ENCODE data around the gene EEPD1. TPM values are rescaled to one million over a fixed set of nuclear protein-coding genes. Genes with fewer than 3 reads are reported as not detected.
"Not testable (repeated sequence)": the region's sequence is repeated elsewhere in the genome, so short reads cannot be mapped to it uniquely, and the experiment has no call there.

EEPD1 gene
- polyA plus RNA-seq, 1 experiment = 2.5 TPM

DNA sequence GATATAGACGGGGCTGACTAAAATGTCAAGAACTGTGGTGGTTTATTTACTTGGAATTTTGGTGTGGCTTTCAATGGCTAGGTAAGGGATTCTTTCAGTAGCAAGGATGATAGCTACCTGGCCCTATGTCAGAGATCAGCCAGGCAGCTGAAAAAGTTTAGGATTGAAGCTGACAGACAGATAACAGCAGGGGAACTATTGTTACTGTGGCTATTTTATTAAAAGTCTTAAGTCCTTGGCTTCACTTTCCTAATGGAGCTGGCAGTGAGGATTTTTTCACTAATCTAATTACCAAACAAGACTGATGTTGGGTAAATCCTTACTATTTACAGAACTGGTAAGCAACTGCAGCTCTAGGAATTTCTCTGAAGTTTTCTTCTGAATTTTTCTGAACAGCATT is 164.2 kb downstream of the EEPD1 start:
- Histone ChIP-seq H3K36me3 (ENCODE audit: control insufficient read depth, insufficient read depth, low read length) (no peaks in the 10 kb centered on the region), H3K27me3 (ENCODE audit: control insufficient read depth, insufficient read depth, low read length) (peaks cover 2% of the 10 kb centered on the region; the same call in 1 of the 2 replicates), H3K4me3 (ENCODE audit: low read depth, low read length) (no peak overlapping the region)
- TF ChIP-seq, protein P1, sequence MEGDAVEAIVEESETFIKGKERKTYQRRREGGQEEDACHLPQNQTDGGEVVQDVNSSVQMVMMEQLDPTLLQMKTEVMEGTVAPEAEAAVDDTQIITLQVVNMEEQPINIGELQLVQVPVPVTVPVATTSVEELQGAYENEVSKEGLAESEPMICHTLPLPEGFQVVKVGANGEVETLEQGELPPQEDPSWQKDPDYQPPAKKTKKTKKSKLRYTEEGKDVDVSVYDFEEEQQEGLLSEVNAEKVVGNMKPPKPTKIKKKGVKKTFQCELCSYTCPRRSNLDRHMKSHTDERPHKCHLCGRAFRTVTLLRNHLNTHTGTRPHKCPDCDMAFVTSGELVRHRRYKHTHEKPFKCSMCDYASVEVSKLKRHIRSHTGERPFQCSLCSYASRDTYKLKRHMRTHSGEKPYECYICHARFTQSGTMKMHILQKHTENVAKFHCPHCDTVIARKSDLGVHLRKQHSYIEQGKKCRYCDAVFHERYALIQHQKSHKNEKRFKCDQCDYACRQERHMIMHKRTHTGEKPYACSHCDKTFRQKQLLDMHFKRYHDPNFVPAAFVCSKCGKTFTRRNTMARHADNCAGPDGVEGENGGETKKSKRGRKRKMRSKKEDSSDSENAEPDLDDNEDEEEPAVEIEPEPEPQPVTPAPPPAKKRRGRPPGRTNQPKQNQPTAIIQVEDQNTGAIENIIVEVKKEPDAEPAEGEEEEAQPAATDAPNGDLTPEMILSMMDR (IDR thresholded peaks at IDR 0.05; ENCODE audit: insufficient read depth, low read depth, low read length) = no peak
- DNase-seq (ENCODE audit: low read depth) = no peak
- ChIA-PET CTCF (interaction anchor here (1.3 to 5.7 kb wide), 7 partner anchors 9 to 408 kb away, joined by 3 to 104 read pairs (median 20); no protein-coding TSS in a partner anchor), POLR2A (no interaction called here)

DNA sequence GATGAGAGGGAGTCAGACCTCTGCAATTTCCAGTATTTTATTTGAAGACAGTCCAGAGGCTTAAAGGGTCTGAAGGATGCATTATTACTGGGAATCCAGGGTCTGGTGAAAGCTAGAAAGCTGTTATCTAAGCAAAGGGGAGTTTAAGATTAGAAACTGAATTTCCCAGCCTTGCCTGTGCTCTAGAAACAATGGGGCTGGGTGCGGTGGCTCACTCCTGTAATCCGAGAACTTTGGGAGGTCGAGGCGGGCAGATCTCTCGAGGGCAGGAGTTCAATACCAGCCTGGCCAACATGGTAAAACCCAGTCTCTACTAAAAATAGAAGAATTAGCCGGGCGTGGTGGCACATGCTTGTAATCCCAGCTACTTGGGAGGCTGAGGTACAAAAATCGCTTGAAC is 165.1 kb downstream of the EEPD1 start:
- TF ChIP-seq, protein P1 (IDR thresholded peaks at IDR 0.05; ENCODE audit: insufficient read depth, low read depth, low read length) = no peak
- H3K27me3 ChIP-seq (ENCODE audit: control insufficient read depth, insufficient read depth, low read length) = peaks cover 2% of the 10 kb centered on the region; the same call in 1 of the 2 replicates
- DNase-seq (ENCODE audit: low read depth) = no peak
- POLR2A ChIA-PET = no interaction called here
- H3K36me3 ChIP-seq (ENCODE audit: control insufficient read depth, insufficient read depth, low read length) = no peaks in the 10 kb centered on the region
- no peak overlapping the region for H3K4me3 ChIP-seq (ENCODE audit: low read depth, low read length)
- CTCF ChIA-PET = interaction anchor here (0.7 to 5.7 kb wide), 17 partner anchors 8 to 409 kb away, joined by 3 to 104 read pairs (median 10); no protein-coding TSS in a partner anchor

DNA sequence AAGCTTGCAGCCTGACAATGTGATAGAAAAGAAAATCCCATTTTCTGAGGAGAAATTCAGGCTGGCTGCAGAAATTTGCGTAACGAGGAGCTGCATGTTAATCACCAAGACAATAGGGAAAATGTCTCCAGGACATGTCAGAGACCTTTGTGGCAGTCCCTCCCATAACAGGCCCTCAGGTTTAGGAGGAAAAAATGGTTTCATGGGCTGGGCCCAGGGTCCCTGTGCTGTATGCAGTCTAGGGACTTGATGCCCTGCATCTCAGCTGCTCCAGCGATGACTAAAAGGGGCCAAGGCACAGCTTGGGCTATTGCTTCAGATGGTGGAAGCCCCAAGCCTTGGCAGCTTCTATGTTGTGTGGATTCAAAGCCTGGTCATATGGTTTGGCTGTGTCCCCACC is 168.2 kb downstream of the EEPD1 start:
- H3K36me3 ChIP-seq (ENCODE audit: control insufficient read depth, insufficient read depth, low read length); DNase-seq (ENCODE audit: low read depth); POLR2A ChIA-PET; H3K27me3 ChIP-seq (ENCODE audit: control insufficient read depth, insufficient read depth, low read length); H3K4me3 ChIP-seq (ENCODE audit: low read depth, low read length): not testable (repeated sequence)
- CTCF ChIA-PET = interaction anchor here (0.8 to 5.7 kb wide), 5 partner anchors 13 to 336 kb away, joined by 3 to 104 read pairs (median 29); a partner anchor contains a TSS

DNA sequence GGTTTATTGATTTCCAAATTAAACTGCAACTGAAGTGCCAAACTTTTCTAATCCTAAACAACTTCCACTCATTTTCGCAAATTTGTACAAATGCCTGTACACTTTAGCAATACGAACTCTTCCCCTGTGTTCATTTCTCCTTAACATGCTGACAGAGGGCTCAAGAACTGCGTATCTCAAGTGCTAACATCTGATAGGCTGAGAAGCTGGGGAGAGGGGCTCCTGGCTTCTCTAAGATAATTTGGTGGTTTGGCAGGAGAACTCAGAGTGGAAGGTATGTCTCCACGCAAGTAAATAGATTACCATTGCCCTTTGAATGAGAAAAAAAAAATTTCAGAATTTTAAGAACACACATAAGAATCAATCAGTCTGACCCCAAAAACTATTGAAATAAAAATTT is 183.3 kb downstream of the EEPD1 start:
- H3K27me3 ChIP-seq (ENCODE audit: control insufficient read depth, insufficient read depth, low read length) = no peaks in the 10 kb centered on the region
- TF ChIP-seq, protein P1 (IDR thresholded peaks at IDR 0.05; ENCODE audit: insufficient read depth, low read depth, low read length) = no peak
- no peak overlapping the region for H3K4me3 ChIP-seq (ENCODE audit: low read depth, low read length)
- H3K36me3 ChIP-seq (ENCODE audit: control insufficient read depth, insufficient read depth, low read length) = no peaks in the 10 kb centered on the region
- ChIA-PET CTCF (interaction anchor here (1.5 to 5.6 kb wide), 2 partner anchors 17 to 30 kb away, joined by 5 to 29 read pairs; a partner anchor contains a TSS), POLR2A (no interaction called here)
- DNase-seq (ENCODE audit: low read depth) = no peak

DNA sequence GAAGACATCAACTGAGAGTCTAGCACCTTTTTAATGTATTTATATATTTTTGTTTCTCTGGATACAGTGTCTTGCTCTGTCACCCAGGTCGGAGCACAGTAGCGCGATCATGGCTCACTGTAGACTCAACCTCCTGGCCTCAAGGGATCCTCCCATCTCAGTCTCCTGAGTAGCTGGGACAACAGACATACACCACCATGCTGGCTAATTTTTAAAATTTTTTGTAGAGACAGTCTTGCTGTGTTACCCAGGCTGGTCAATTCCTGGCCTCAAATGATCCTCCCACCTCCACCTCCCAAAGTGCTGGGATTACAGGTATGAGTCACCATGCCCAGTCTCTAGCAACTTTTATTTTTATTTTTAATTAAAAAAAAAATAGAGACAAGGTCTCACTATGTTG is 185.2 kb downstream of the EEPD1 start:
- H3K36me3 ChIP-seq (ENCODE audit: control insufficient read depth, insufficient read depth, low read length) = no peaks in the 10 kb centered on the region
- CTCF ChIA-PET = no interaction called here
- POLR2A ChIA-PET = no interaction called here
- H3K27me3 ChIP-seq (ENCODE audit: control insufficient read depth, insufficient read depth, low read length) = no peaks in the 10 kb centered on the region
- no peak for DNase-seq (ENCODE audit: low read depth)
- TF ChIP-seq, protein P1 (IDR thresholded peaks at IDR 0.05; ENCODE audit: insufficient read depth, low read depth, low read length) = no peak
- H3K4me3 ChIP-seq (ENCODE audit: low read depth, low read length) = no peak overlapping the region

DNA sequence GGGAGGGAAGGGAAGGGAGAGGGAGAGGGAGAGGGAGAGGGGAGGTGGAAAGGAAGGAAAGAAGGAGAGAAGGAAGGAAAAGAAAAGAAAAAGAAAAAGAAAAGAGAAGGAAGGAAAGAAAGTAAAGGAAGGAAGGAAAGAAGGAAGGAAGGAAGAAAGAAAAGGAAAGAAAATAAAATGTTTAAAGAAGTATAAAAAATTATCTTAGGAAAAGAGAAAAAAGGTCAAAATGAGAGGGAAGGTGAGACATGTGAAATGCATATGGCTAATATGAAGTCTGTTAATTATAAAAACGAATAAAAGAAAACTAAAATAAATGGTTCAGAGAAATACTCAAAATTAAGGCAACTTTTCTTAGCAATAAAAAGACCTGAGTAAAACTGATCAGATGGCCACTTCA is 190.5 kb downstream of the EEPD1 start:
- POLR2A ChIA-PET = no interaction called here
- CTCF ChIA-PET = no interaction called here

More for the DNA sequence above, 190.5 kb downstream of the EEPD1 start:
- TF ChIP-seq, protein P1 (IDR thresholded peaks at IDR 0.05; ENCODE audit: insufficient read depth, low read depth, low read length) = no peak
- no peaks in the 10 kb centered on the region for H3K36me3 ChIP-seq (ENCODE audit: control insufficient read depth, insufficient read depth, low read length)
- DNase-seq (ENCODE audit: low read depth) = no peak
- H3K27me3 ChIP-seq (ENCODE audit: control insufficient read depth, insufficient read depth, low read length) = no peaks in the 10 kb centered on the region
- no peak overlapping the region for H3K4me3 ChIP-seq (ENCODE audit: low read depth, low read length)
